NCI-H446 treated with DMSO at 0.1 percent for 48 hours (cell line): ENCODE results near the gene MICALL2.
A peak's percentile ranks its signal among the peaks of the same experiment; 100 is the strongest.

Experiments used
- DNase-seq: peaks from one replicate; lab custom pipeline; 2025; lab: John Stamatoyannopoulos, UW

The MICALL2 gene

DNA sequence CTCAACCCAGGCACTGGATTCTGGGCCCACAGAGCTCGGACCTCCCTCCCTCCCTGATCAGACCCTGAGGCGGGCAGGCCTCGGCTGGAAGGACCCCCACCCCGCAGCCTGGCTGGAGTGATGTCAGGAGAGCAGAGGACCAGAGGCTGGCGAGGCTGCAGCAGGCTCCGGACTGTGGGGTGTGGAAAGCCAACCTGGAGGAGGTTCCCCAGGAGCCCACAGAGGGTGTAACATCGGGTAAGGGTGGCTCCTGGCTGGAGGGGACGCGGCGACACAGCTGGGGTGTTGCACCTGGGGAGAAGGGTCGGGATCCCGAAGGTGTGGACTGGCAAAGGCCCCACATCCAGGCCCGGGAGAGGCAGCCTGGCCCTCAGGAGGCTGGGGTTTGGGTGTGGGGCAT lies 8.9 kb upstream of the MICALL2 start:
- no peak for DNase-seq

DNA sequence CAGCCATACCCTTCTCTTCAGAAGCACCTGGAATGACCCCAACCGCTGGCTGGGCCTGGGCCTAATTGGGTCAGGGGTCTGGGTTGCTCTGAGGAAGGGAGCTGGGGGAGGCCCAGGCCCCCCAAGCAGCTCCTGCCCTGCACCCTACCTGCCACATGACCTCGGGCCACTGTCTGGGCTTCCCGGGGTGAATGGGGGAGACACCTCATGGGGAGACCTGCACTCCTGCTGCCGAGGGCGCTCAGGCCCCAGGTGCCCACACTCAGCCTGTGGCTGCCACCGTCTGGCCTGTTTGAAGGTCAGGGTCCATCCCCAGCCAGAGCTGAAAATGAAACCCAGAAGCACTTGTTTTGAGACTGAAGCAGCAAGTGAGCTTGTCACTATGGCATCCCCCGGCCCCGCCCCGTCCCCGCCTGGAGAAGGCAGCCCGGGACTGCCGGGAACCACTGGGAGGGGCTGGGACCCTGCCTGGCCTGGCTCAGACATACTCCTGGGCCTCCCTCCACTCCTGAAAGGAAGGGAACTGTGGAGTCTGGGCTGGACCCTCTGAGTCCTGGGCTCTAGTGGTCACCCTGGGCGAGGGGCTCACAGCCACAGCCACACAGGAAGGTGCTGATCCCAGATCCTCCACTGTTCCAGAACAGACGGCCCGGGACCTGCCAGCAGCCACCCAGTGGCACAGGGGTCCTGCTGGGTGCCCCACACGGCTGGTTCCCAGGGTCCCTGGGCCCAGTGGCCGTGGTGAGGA lies 7.4 kb upstream of the MICALL2 start:
- DNase-seq, result no peak

DNA sequence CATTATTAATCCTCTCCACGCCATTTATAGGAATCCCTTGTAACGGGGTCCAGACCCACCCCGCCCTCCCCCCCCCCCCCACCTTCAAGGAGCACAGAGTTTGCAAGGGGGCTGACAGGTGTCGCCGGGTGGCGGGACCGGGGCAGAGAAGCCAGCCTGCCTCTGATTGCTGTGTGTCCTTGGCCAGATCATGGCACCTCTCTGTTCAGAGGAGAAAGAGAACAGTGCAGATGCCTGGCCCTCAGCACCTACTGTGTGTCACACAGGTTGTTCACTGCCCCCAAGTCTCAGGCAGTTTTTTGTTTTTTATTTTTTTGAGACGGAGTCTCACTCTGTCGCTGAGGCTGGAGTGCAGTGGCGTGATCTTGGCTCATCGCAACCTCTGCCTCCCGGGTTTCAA lies 5.4 kb upstream of the MICALL2 start:
- DNase-seq, result no peak

DNA sequence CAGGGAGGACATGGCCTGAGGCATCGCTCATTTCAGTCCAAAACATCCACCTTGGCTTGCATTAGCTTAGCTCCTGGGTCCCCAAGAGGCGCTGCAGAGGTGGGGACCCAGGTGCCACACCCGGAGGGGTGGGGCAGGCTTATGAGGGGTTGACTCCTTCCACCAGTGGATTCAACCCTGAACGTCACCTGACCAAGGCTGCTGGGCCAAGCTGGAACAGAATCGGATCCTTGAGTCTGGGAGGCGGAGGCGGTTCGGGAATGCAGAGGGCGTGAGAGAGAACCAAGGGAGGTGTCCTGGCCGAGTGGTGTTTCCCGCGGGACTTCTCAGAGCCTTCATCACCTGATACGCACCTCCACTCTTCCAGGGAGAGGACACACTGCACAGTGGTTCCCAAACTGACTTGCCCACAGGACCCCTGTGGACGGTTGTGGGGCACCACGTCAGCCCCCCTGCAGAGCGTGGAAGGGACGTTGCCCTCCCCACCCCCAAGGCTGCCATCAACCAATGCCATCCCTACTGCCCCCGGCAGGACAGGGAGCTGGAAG lies 4.5 kb upstream of the MICALL2 start:
- DNase-seq, result no peak

DNA sequence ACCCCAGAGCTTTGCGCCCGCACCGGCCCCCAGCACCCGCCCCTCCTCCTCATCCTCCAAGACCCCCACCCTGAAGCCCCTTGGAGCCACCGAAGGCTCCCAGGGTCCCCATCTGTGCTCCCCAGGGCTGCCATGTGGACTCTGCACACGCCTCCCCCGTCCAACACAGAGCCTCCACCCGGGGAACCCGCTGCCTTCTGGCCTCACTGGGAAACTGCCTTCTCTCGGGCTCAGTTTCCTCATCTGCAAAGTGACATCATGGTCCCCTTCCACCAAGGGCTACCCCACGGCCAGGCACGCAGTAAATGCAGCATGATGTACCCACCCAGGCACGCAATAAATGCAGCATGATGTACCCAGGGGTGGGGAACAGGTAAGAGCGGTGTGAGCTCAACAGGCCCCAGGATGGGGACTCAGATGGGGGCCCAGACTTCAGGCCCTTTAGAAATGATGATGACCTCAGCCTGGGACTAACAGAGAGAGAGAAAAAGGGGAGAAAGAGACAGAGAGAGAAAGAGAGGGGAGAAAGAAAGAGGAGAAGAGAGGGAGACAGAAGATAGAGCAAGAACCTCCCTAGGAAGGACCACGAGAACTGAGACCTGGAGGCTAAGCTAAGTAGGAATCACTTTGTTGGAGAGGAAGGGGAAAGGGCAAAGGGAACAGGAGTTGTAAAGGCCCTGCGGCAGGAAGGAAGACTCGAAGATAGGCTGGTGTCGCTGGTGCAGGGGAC lies 2.5 kb upstream of the MICALL2 start:
- DNase-seq, result no peak

DNA sequence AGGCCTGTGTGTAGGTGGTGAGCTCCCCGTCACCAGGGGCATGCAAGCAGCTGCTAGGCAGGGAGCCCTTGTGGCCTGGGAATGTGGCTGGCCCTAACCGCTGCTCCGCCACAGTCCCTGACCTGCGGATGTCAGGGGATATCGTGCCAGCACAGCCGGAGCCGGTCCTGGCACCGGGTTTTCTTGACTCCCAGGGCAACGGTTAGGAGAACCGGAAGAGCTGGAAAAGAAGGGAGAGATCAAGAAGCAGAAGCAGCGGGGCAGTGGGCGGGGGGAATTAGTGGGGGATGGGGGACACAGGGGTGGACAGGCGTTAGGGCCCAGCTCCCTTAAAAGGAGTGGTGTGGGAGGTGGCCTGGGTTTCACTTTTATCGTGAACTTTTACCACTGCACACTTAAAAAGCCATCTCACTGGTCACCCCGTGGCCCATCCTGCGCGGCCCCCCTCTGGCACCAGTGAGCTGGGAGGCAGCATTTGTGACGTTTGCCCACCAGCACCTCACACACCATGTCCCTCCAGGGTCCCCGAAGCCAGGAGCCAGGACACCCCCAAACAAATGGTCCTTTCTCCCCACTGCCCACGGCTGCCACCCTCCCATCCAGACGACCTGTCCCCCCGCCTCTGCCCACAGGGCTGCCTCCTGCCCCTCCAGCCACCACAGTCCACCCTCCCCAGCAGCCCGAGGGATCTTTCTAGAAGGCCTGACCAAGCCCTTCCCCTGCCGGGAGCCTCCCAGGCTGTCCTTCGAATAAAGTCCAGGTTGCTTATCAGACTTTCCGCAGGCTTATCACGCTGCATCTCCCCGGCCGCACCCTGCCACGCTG lies 1.8 kb upstream of the MICALL2 start:
- DNase-seq, result no peak

DNA sequence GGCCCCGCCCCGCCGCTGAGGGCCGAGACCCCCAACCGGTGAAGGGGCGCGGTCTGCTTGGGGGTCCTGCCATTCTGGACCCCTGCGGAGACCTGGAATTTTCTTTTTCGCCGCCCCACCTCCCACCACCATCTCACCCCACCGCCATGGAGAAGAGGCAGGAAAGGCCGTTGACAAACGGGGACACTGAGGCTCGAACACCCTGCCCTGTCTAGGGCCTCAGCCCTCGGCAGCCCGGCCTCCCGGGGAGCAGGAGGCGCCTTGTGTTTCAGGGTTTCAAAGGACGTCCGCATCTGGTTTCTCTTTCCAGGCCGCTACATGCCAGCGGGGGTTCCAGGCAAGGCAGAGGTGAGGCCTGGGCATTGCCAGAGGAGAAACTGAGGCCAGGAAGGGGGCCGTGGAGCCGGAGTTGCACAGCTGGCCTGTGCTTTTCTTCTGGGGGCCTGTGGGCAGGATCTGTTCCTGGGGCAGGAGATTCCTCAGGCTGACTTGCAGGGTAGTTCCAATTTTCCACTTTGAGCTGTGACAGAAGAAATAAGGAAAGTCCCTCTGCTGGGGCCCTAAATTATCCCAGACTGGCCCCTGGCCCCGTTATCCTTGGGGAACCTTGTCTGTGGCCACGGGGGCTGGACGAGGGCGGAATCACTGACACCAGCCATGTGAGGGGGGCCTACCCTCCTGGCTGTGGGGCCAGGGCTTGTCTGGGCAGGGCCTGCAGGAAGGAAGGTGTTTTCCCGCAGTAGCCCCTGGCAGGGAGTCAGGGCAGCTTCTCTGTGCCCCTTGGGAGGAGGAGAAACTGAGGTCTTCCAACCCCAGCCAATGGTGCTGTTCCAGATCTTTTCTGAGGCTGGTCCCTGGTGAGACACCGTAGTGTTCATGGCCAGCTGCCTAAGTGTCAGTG lies 900 bp upstream of the MICALL2 start:
- no peak for DNase-seq

DNA sequence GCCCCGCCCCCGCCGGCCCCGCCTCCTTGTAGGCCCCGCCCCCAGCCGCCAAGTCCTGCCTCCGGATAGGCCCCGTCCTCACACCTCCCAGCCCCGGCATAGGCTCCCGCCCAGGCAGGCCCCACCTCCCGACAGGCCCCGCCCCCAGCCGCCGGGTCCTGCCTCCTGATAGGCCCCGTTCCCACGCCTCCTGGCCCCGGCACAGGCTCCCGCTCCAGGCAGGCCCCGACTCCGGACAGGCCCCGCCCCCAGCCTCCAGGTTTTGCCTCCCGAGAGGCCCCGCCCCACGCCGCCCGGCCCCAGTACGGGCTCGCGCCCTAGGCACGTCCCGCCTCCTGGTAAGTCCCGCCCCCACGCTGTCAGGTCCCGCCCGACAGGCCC lies 232 bp upstream of the MICALL2 start:
- DNase-seq, result peak; percentile 95

DNA sequence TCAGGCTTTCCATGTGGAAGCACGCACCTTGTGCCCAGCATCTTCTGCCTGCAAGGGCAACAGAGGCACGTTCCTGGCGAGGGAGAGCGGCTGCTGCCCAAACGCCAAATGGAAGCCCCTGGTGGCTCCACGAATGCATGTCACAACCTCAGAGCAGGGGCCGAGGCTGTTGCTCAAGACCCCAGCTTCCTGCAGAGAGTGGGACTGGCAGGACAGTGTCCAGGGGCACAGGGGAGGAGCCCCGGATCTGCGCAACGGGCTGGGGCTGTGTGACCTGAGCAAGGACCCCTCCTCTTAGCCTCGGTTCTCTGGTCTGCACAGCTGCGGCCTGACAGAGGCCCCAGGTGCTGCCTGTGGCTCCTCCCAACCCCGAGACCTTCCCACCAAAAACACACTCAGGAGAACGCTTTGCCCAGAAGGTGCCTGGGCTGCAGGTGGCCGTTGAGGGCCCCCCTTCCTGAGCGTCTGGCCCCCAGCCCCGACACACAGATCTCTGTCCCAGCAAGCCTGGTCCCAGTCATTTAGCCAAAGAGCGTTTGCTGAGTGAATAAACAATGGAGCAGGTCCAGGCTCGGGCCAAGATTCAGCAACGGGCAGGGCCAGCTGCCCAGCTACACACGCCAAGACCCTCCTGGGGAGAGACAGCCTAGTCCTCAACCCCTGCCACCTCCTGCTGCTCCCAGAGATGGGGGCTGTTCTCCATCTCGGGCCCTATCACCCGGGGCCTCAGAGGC lies 1.2 kb downstream of the MICALL2 start:
- peak; percentile 32 for DNase-seq

DNA sequence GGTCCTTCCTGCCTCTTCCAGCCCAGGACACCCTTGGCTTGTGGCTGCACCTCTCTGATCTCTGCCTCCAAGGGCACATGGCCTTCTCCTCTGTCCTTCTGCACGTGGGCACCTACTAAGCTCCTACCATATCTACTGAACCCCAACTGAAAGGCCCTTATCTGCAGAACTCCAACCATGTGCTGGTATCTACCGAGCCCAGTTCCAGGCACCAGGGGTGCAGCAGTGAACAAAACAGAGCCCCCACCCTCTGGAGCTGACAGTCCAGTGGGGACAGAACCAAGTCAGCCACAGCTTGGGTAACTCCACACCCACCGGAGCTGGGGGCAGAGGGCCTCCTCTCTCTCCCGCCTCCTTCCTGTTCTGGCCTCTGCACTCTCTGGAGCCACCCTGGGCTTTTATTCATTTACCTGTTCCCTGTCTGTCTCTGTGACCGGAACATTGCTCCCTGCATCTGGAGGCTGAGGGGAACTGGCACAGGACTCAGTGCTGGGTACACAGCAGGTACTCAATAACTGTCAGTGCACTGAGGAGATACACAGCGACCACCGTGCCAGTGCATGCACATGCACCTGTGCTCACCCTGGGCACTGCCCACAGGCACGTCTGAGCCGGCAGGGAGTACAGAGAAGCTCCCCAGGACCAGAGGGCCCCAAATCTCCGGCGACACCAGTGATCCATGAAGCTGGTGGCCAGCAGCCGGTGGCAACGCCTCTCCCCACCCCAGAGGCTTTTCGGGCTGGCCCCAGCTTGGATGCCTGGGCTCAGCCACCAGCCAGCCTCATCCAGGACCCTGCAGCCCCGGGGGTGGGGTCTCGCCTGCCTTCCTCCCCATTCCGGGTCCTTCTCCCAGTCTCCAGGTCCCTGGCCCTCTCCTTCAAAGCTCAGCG lies 2.0 kb downstream of the MICALL2 start:
- no peak for DNase-seq

DNA sequence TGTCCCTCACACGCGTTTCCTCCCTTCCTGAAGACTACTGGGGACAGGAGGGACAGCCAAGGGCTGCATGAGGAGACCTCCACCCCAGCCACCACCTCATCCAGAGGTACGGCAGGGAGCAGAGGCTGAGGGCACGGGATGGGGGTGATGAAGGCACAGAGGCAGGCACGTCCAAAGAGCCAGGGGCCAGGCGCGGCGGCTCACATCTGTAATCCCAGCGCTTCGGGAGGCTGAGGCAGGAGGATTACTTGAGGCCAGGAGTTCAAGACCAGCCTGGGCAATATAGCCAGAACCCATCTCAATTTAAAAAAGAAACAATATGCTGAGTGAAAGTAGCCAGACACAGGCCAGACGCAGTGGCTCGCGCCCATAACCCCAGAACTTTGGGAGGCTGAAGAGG lies 3.3 kb downstream of the MICALL2 start:
- DNase-seq, result no peak

DNA sequence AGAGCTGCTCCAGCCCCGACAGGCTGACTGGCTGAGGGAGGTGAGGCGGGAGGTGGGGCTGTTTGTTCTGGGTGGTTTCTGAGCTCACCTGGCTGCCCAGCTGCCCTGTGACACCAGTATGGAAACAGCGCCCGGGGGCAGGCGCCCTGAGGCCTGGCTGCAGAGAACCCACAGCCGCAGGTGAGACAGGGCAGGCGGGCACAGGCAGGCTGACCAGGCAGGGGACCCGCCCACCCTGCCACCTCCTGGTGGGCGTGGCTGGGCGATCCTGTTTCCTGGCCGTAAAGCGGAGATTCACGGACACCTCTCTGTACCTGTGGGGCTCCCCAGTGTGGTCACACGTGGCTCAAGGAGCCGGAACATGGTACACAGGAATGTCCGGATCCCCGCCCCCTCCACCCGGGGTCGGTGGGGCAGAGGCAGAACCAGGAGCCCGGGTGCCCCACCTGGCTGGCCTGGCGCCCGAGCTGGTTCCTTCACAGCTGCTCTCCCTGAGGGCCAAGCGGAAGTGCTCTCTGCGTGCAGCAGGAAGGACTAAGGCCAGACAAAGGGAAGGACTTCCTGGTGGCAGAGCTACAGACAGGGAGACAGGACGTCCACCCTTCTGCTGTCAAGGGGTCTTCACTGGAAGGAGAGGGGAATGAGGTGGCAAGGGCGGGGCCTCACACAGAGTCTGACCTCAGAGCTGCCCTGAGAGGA lies 3.9 kb downstream of the MICALL2 start:
- no peak for DNase-seq

DNA sequence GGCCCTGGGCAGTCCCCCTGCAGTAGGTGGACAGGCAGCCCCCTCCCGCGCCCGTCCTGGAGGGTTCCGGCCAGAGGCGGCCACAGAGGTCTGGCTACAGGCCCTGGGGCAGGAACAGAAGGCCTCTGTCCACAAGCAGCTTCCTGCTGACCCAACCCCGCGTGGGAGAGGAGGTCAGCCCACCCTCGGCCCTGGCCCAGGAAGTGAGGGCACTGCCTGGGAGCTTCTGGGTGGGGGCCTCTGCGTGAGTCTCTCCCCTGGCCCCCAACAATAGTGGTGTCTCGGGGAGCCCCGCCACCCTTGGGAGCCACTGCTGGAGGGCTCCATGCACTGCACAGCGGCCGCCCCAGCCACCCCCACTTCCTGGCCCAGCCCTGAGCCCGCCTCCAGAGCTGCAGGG lies 4.7 kb downstream of the MICALL2 start:
- no peak for DNase-seq

DNA sequence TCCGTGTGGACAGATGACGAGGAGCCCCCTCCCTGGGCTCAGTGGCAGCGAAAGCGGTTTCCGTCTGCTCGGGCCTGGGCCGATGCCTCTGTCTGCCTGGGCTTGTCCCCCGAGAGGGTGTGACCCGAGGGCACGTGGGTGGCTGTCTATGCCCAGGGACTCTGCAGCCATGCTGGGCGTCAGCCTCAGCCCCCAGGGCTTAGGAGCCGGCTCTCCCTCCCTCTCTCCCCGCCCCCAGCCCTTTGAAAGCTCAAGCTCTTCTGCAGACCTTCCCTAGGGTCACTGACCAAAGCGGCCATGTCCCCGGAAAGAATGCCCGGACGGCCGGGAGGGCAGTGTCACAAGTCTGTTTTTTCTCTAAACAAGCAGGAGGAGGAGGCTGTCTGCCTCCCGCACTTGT lies 7.1 kb downstream of the MICALL2 start:
- DNase-seq, result no peak

DNA sequence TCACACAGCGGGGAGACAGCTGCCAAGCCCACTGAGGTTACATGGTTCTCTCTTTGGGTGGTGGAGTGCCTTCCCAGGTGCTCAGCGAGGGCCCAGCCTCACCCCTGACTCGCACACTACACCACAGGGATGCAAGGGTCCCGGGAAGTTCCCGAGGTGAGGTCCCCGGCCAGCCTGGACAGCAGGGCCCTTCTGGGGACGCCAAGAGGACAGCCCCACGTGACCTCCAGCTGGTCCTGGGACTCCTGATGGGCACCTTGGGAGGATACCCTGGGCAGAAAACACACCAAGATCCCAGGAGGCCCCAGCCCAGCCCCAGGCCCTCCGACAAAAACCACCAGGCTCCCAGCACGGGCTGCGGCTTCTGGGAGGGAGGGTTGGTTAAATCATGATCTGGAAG lies 8.3 kb downstream of the MICALL2 start:
- DNase-seq, result no peak

DNA sequence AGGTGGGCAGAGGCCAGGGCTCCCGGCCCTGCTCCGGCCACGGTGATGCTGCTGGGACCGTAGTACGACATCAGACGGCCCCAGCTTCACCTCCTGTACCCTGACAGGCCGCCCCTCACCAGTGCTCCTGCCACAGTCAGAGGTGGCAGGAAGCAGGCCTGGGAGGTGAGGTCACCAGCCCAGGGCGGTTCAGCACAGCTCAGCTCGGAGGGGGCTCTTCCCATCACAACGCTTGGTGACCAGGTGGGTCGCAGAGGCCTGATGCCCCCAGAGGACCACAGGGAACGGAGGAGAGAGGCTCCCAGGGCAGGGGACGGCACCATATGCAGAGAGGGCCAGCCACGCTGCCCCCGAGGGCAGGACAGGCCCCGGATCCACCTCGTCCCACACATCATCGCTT lies 8.8 kb downstream of the MICALL2 start:
- DNase-seq, result no peak

DNA sequence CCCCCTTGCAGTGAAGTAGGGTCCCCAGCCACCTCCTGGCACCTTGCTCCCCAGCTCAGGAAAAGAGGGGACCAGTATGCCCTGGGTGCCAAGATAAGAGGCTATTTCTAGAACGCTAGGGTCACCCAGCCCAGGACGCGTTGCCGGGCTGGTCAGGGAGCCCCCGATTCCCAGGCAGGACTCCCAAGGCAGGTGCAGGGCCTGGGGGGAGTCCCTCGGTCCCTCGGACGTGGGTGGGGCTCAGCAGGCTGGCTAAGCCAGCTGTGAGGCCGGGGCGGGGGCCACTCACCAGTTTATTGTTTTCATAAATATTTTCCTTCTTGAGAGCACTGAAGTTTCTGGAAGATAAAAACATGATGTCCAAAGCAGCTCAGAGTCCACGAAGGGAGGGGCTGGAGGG lies 9.3 kb downstream of the MICALL2 start:
- no peak for DNase-seq

DNA sequence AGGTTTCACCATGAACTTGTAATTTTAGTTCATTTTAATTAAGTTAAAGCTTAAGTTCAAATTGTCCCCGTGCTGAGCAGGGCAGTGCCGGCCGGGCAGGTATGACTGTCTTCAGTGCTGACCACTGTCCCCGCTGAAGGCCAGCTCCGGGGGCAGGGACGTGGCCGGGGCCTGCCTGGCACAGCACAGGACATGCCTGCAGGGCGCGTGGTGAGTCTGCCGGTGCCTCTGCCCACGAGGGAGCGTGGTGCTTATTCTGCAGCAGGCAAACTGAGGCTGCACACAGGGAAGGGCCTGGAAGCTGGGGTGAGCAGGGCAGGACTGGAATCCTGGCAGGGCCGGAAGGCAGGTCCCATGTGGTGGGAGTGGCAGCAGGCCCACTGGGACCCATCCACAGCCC lies 9.8 kb downstream of the MICALL2 start:
- DNase-seq, result no peak

DNA sequence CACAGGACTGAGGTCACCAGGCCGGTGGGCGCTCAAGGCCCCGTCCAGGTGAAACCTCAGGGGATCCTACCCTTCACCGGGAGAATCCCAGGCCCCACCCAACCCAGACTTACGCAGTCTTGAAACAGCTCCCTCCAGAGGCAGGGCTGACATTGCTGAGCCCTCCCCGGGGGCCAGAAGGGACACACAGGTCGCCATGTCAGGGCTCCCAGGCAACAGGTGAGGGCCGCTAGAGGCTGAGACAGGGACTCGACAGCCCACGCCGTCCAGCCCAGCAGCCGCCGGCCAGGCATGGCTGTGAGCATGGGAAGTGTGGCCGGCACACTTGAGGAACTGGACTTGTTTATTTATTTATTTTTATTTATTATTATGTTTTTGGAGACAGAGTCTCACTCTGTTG lies 10.3 kb downstream of the MICALL2 start:
- no peak for DNase-seq
